IPS-20b (cell line): Measurements from ENCODE around the gene OR51E1.

Experiments used
- H3K27ac ChIP-seq: one replicate; pipeline ENCODE4 v1.5.1; 2013; ENCODE audit warnings: low read length
- H3K27me3 ChIP-seq: 2 replicates; pipeline ENCODE4 v1.6.1; 2013; ENCODE audit warnings: mild to moderate bottlenecking, low read length, inconsistent platforms; ENCODE audit not compliant: insufficient read depth
- H3K36me3 ChIP-seq: 2 replicates; pipeline ENCODE4 v1.6.1; 2013; ENCODE audit warnings: low read depth, mild to moderate bottlenecking, inconsistent platforms, low read length, moderate library complexity; ENCODE audit not compliant: insufficient read depth
- H3K4me1 ChIP-seq: 2 replicates; pipeline ENCODE4 v1.6.1; 2013; ENCODE audit warnings: mild to moderate bottlenecking, control low read depth, inconsistent platforms, low read length, moderate library complexity; ENCODE audit not compliant: insufficient read depth
- H3K4me3 ChIP-seq: 2 replicates; pipeline ENCODE4 v1.5.1; 2013; ENCODE audit warnings: mild to moderate bottlenecking, low read length, inconsistent platforms
- H3K9ac ChIP-seq: 2 replicates; pipeline ENCODE4 v1.6.1; 2013; ENCODE audit warnings: low read depth, mild to moderate bottlenecking, inconsistent platforms, low read length, moderate library complexity
- H3K9me3 ChIP-seq: 2 replicates; pipeline ENCODE4 v1.6.1; 2013; ENCODE audit warnings: mild to moderate bottlenecking, low read depth, low read length, inconsistent platforms; ENCODE audit not compliant: insufficient read depth

OR51E1 gene

DNA sequence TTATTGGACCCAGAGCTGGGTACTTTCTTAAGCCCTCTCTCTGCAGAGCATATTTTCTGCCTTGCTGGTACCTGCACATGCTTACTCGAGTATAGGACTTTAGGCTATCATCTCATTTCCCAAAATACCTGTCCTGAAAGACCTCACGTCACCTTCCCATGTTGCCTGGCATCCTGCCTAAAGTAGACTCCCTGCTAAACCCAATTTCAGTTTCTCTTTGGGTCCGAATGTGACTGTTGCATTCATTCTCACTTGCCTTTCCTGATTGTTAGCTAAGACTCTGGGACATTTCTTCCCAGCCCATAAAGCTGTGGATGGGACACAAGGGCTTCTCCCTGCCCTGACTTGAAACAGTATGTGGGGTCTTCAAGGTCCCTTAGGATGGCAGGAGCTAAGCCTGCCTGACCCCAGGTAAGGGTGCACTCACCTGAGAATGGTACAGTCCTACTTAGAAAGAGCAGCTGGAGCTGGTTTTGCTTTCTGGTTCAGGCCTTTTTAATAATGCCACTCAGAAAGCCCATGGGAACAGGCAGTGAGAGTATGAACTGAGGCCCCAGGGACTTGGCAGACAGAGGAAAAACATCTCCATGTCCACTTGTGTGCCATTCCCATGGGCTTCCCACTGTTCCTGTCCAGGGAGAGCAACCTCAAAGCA is 41.0 kb downstream of the OR51E1 start:
- Histone ChIP-seq H3K36me3 (no peaks in the 10 kb centered on the region), H3K27me3 (no peaks in the 10 kb centered on the region), H3K9ac (no peak overlapping the region), H3K9me3 (no peaks in the 10 kb centered on the region), H3K4me1 (no peaks in the 10 kb centered on the region), H3K27ac (no peak overlapping the region), H3K4me3 (no peak overlapping the region)

DNA sequence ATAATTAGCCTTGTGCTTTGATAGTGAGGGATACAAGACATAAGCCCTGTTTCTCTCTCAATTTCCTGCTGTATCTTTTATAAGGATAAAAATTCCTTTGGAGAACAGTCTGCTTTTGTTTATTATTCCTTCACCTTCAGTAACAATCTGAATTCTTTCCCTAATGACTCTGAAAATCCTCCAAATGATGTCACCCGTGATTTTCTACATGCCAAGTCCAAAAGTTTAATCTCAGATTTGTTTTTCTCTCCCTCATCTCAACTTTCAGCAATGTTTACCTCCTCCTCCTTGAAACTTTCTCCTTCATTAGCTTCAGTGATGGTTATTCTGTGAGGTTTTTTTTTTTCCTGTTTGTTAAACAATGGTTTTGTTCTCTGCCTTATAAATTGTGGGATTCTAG is 51.7 kb downstream of the OR51E1 start:
- no peak overlapping the region for H3K4me3 ChIP-seq

DNA sequence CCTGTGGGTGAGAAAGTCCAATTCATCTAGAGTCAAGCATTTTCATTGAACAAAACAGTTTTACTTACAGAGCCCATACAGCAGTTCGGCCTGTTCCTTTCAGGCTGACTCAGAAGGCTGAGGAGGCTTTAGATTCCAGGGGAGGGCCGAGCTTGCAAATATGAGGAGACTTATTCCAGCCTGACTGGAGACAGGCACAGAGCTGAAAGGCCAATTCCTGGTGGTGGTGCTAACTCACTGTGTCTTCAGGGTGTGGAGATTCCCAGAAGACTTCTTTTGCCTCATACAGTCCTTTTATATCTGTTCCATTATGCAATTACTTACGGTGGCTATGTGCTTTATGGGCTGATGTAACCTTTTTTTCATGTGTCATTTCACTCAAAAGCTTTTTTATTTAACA is 53.8 kb downstream of the OR51E1 start, which contains the start of gene OR51E2:
TSS of gene OR51E2 (minus strand) at position 269 of the 400 bp plus-strand sequence. CDS start 15,142 bp downstream, outside the sequence.
- Histone ChIP-seq H3K4me3 (no peak within 1 kb of the TSS), H3K36me3 (no peaks in the 10 kb centered on the region), H3K4me1 (no peaks in the 10 kb centered on the region), H3K9ac (no peak within 1 kb of the TSS), H3K9me3 (no peaks in the 10 kb centered on the region), H3K27ac (no peak within 1 kb of the TSS), H3K27me3 (no peaks in the 10 kb centered on the region)

More for the DNA sequence above, 51.7 kb downstream of the OR51E1 start:
- H3K9ac ChIP-seq: no peak overlapping the region
- H3K4me1 ChIP-seq: no peaks in the 10 kb centered on the region
- no peaks in the 10 kb centered on the region for H3K36me3 ChIP-seq
- H3K27ac ChIP-seq: no peak overlapping the region
- no peaks in the 10 kb centered on the region for H3K27me3 ChIP-seq
- no peaks in the 10 kb centered on the region for H3K9me3 ChIP-seq

DNA sequence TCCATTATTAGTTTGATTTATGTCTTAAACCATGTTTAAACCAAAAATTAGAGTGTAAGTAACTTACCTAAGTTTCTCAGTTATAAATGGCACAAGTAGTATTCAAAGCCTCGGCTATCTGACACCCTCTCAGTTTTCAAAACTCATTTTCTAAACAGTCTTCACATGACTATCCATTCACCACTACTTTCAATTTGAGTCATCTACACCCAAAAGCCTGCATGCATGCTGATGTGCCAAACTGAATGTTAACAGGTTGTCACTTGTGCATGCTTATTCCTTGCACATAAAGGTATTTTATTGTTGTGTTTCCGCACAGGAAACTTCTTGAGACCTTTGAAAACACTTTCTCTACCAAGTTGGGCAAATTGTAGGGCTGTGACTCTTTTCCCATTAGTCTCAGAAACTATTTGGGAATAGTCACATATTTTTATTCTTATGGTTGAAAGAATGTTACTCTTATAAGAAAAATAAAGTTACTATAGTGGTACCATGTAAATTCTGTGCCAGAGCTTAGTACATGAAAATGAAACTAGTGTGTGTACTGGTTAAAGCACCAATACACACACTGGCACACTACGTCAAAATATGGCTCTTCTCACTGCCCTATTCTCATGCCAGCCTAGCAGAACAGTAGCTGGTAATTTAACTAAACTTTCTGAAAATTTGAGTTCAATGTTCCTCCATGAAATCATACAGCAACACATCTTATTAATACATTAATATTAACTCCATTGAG is 56.1 kb downstream of the OR51E1 start:
- no peak overlapping the region for H3K27ac ChIP-seq
- H3K27me3 ChIP-seq: no peaks in the 10 kb centered on the region
- no peaks in the 10 kb centered on the region for H3K9me3 ChIP-seq
- no peaks in the 10 kb centered on the region for H3K36me3 ChIP-seq
- H3K9ac ChIP-seq: no peak overlapping the region
- H3K4me1 ChIP-seq: peaks cover 11% of the 10 kb centered on the region; the same call in 1 of the 2 replicates
- H3K4me3 ChIP-seq: no peak overlapping the region

DNA sequence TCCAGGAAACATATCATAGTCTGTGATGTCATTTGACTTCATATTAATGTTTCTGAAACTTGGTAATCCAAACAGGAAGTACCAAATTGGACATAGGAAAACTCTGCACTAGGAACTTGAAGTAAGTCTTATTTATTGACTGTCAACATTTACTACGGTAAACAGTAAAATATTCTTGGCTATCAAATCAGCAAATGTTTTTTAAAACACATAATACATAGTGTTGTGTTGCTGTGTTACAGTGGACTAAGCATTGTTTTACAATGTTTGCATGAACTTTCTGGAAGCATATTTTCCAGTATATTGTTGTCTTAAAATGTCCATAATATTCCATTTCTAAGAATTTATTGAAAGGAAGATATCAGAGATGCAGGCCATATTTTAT is 56.6 kb downstream of the OR51E1 start:
- no peak overlapping the region for H3K27ac ChIP-seq
- no peak overlapping the region for H3K4me3 ChIP-seq
- no peaks in the 10 kb centered on the region for H3K36me3 ChIP-seq

DNA sequence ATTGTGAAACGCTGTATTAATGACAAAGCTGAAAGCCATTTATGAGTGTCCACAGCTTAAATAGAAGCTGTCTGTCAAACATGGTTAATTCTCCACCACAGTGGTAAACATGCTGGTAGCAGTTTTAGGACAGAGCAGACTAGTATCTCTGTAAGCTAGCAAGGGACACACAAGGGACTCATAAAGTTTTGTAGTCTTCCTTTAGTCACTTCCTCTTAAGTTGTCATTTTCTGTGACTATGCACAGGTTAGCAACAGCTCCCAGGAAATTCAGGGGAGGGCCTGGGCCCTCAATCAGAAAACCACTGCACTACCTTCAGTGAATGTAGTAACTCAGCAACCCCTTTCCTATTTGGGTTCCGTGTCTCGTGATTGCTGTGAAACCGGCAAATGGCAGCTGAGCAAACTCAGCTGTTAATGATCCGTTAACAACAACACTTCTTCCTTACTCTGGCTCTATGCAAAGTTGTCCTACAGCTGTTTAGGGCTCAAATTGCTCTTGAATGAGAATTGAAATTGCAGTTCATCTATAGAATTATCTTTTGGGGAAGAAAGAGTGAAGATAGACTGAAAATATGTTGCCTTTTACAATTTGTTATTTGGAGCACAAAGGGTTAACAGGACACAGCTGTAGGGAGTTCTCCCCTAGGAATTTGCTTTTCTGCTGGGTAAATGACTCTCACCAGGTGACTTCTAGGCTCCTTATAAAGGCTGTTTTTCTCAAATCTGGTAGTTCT is 60.4 kb downstream of the OR51E1 start, which contains the start of gene MMP26:
TSS of gene MMP26 (plus strand) at position 731 of the 736 bp plus-strand sequence.
- no peaks in the 10 kb centered on the region for H3K36me3 ChIP-seq
- no peaks in the 10 kb centered on the region for H3K27me3 ChIP-seq
- H3K4me1 ChIP-seq: peaks cover 12% of the 10 kb centered on the region; the same call in 1 of the 2 replicates
- peak within 1 kb of the TSS; percentile 31 for H3K4me3 ChIP-seq
- no peaks in the 10 kb centered on the region for H3K9me3 ChIP-seq
- peak within 1 kb of the TSS; percentile 57; the same call in 1 of the 2 replicates for H3K9ac ChIP-seq
- H3K27ac ChIP-seq: peak within 1 kb of the TSS; percentile 80

More for the DNA sequence above, 56.6 kb downstream of the OR51E1 start:
- H3K9me3 ChIP-seq: no peaks in the 10 kb centered on the region
- no peaks in the 10 kb centered on the region for H3K27me3 ChIP-seq
- H3K4me1 ChIP-seq: peaks cover 12% of the 10 kb centered on the region; the same call in 1 of the 2 replicates
- H3K9ac ChIP-seq: no peak overlapping the region

DNA sequence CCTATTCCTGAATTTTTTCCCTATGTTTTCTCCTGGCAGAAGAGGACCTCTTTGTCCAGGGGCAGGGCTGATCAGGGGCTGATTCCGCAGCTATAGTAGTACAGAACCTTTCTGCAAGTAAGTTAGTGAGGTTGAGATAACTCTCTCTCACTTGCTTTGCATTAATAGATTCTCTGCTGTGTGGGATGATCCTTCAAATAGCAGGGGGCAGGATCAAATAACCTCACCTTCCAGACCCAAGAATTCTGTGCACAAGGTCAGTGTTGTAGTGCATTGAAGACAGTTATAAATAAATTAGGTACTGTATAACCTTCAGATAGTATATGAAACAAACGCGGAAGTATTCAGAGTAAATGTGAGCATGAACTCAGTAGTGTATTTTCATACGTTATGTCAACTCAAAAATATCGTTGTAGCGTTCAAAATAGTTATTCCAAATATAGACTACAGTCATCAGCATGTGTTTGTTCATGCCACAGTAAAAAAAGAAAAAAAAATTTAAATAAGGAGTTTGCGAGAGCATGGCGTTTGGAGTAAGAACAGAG is 61.1 kb downstream of the OR51E1 start:
- Histone ChIP-seq H3K4me3 (peak overlapping the region; percentile 31), H3K36me3 (no peaks in the 10 kb centered on the region), H3K9ac (peak overlapping the region; percentile 57; the same call in 1 of the 2 replicates), H3K4me1 (peaks cover 12% of the 10 kb centered on the region; the same call in 1 of the 2 replicates), H3K27me3 (no peaks in the 10 kb centered on the region), H3K9me3 (no peaks in the 10 kb centered on the region), H3K27ac (peak overlapping the region; percentile 80)
